Hepatocyte (in vitro differentiated cells): ENCODE measurements around the gene SCYL2. TPM values are rescaled to one million over a fixed set of nuclear protein-coding genes. Genes with fewer than 3 reads are reported as not detected.

Experiments used
- DNase-seq: peaks from one replicate; pipeline ENCODE4 v3.0.0-alpha.2; 2016; ENCODE audit warnings: low spot score
- H2AFZ ChIP-seq: fragments of 200-600 bp; sonication (generic); 2 replicates; pipeline ENCODE4 v1.6.0; 2016; ENCODE audit warnings: antibody characterized with exemption, mild to moderate bottlenecking
- H3K27ac ChIP-seq: fragments of 200-600 bp; sonication (generic); 2 replicates; pipeline ENCODE4 v1.5.1; 2016; ENCODE audit warnings: mild to moderate bottlenecking
- H3K27me3 ChIP-seq: fragments of 200-600 bp; sonication (generic); 2 replicates; pipeline ENCODE4 v1.6.1; 2016
- H3K36me3 ChIP-seq: fragments of 200-600 bp; sonication (generic); replicated peaks from 2 replicates; pipeline ENCODE4 v1.5.1; 2016; ENCODE audit warnings: low read depth; ENCODE audit not compliant: insufficient read depth
- H3K4me1 ChIP-seq: fragments of 200-600 bp; sonication (generic); 2 replicates; pipeline ENCODE4 v1.5.1; 2016; ENCODE audit warnings: mild to moderate bottlenecking, moderate library complexity; ENCODE audit not compliant: insufficient read depth
- H3K4me2 ChIP-seq: fragments of 200-600 bp; sonication (generic); 2 replicates; pipeline ENCODE4 v1.6.0; 2016
- H3K4me3 ChIP-seq: fragments of 200-600 bp; sonication (generic); 2 replicates; pipeline ENCODE4 v1.5.1; 2016; ENCODE audit warnings: mild to moderate bottlenecking
- H3K79me2 ChIP-seq: fragments of 200-600 bp; sonication (generic); 2 replicates; pipeline ENCODE4 v1.6.0; 2017; ENCODE audit warnings: mild to moderate bottlenecking
- H3K9me2 ChIP-seq: fragments of 200-600 bp; sonication (generic); replicated peaks from 2 replicates; pipeline ENCODE4 v1.6.0; 2017; ENCODE audit warnings: mild to moderate bottlenecking; ENCODE audit not compliant: insufficient read depth
- H3K9me3 ChIP-seq: fragments of 200-600 bp; sonication (generic); 2 replicates; pipeline ENCODE4 v1.5.1; 2016; ENCODE audit warnings: low read depth, mild to moderate bottlenecking
- H4K20me1 ChIP-seq: fragments of 200-600 bp; sonication (generic); 2 replicates; pipeline ENCODE4 v1.6.0; 2016; ENCODE audit warnings: mild to moderate bottlenecking; ENCODE audit not compliant: insufficient read depth, poor library complexity, severe bottlenecking
- CTCF ChIP-seq: fragments of 200-600 bp; sonication (generic); IDR thresholded peaks from 2 replicates; pipeline ENCODE4 v1.5.1; 2016; ENCODE audit warnings: antibody characterized with exemption, mild to moderate bottlenecking; ENCODE audit not compliant: poor library complexity
- EZH2 ChIP-seq: fragments of 200-600 bp; sonication (generic); IDR thresholded peaks from 2 replicates; pipeline ENCODE4 v1.6.1; 2016; ENCODE audit warnings: antibody characterized with exemption, mild to moderate bottlenecking, borderline replicate concordance
- EZH2phosphoT487 ChIP-seq: fragments of 200-600 bp; sonication (generic); IDR thresholded peaks from one replicate; pipeline ENCODE4 v1.6.1; 2018; ENCODE audit warnings: antibody characterized with exemption, mild to moderate bottlenecking, low read depth, moderate library complexity; ENCODE audit not compliant: unreplicated experiment, severe bottlenecking
- WGBS: methylation state at CpG from one replicate; pipeline ENCODE4 v1.1.6; 2016; ENCODE audit warnings: low lambda C conversion rate; ENCODE audit errors: missing lambda C conversion rate; 5-methylcytosine and 5-hydroxymethylcytosine counted together
- polyA plus RNA-seq: library from polyadenylated mRNA; unstranded; fragments of >200 nt; fragmentation: Nextera tagmentation; extraction: Ambion mirVana; gene quantifications from 2 replicates; pipeline ENCODE4 v1.2.1, GENCODE V29; 2016
- total RNA-seq: library from RNA; depleted of rRNA; stranded (reverse); fragments of >200 nt; gene quantifications from 2 replicates; pipeline ENCODE4 v1.2.3, GENCODE V29; 2014

The SCYL2 gene
- total and polyA plus RNA-seq, 2 experiments from 2014 or later = 17.2 to 55.0 TPM

GRCh38 chr12:100234166-100234565 lies 32.8 kb upstream of the SCYL2 start:
- Histone ChIP-seq H2AFZ (no peak overlapping the region), H3K79me2 (no peaks in the 10 kb centered on the region), H3K4me1 (no peaks in the 10 kb centered on the region), H3K27ac (no peak overlapping the region), H3K36me3 (no peaks in the 10 kb centered on the region), H4K20me1 (no peaks in the 10 kb centered on the region), H3K27me3 (no peaks in the 10 kb centered on the region), H3K4me2 (no peak overlapping the region), H3K9me2 (no peaks in the 10 kb centered on the region), H3K4me3 (no peak overlapping the region), H3K9me3 (no peaks in the 10 kb centered on the region)
- 40% methylated on average over 3 of the region's 3 CpGs for WGBS
- no peak for TF ChIP-seq EZH2
- TF ChIP-seq CTCF = no peak
- TF ChIP-seq EZH2phosphoT487 = no peak
- no peak for DNase-seq

- no peaks in the 10 kb centered on the region for H3K9me3 ChIP-seq
- no peaks in the 10 kb centered on the region for H3K27me3 ChIP-seq
- H3K4me2 ChIP-seq = no peak overlapping the region
- WGBS = 51% methylated on average over 7 of the region's 7 CpGs
- H3K27ac ChIP-seq = no peak overlapping the region
- TF ChIP-seq EZH2 (no peak), CTCF (peak; percentile 81)
- DNase-seq = peak; percentile 58
- no peak overlapping the region for H2AFZ ChIP-seq
- H3K79me2 ChIP-seq = no peaks in the 10 kb centered on the region
- no peaks in the 10 kb centered on the region for H3K9me2 ChIP-seq
- H3K36me3 ChIP-seq = no peaks in the 10 kb centered on the region
- no peaks in the 10 kb centered on the region for H3K4me1 ChIP-seq
- no peak overlapping the region for H3K4me3 ChIP-seq
- no peaks in the 10 kb centered on the region for H4K20me1 ChIP-seq
These were observed 32.2 kb upstream of the SCYL2 start for GRCh38 chr12:100234591-100235304.

- no peak overlapping the region for H3K27ac ChIP-seq
- no peaks in the 10 kb centered on the region for H3K79me2 ChIP-seq
- no peaks in the 10 kb centered on the region for H3K4me1 ChIP-seq
- no peaks in the 10 kb centered on the region for H3K9me2 ChIP-seq
- H2AFZ ChIP-seq = no peak overlapping the region
- H3K27me3 ChIP-seq = no peaks in the 10 kb centered on the region
- H3K4me3 ChIP-seq = no peak overlapping the region
- no peak overlapping the region for H3K4me2 ChIP-seq
- H3K36me3 ChIP-seq = no peaks in the 10 kb centered on the region
- TF ChIP-seq CTCF (no peak), EZH2 (no peak), EZH2phosphoT487 (no peak)
- 90% methylated on average over 3 of the region's 3 CpGs for WGBS
- H4K20me1 ChIP-seq = no peaks in the 10 kb centered on the region
- no peaks in the 10 kb centered on the region for H3K9me3 ChIP-seq
- no peak for DNase-seq
These were observed 28.2 kb upstream of the SCYL2 start for GRCh38 chr12:100238801-100239200.

GRCh38 chr12:100239589-100239988 lies 27.4 kb upstream of the SCYL2 start:
- Histone ChIP-seq H4K20me1 (no peaks in the 10 kb centered on the region), H3K27me3 (no peaks in the 10 kb centered on the region), H2AFZ (no peak overlapping the region), H3K27ac (no peak overlapping the region), H3K9me2 (no peaks in the 10 kb centered on the region), H3K4me3 (no peak overlapping the region), H3K79me2 (no peaks in the 10 kb centered on the region), H3K4me2 (no peak overlapping the region), H3K9me3 (no peaks in the 10 kb centered on the region), H3K36me3 (no peaks in the 10 kb centered on the region), H3K4me1 (no peaks in the 10 kb centered on the region)
- no peak for DNase-seq
- WGBS = 100% methylated on average over 1 of the region's 1 CpG
- no peak for TF ChIP-seq EZH2
- TF ChIP-seq CTCF = no peak
- TF ChIP-seq EZH2phosphoT487 = no peak
